Karpas-422 (cell line): ENCODE measurements around the gene PDE8B. TPM values are rescaled to one million over a fixed set of nuclear protein-coding genes. Genes with fewer than 3 reads are reported as not detected.

Experiments used
- DNase-seq: peaks from one replicate; pipeline ENCODE4 v3.0.0-alpha.2; 2015
- H2AFZ ChIP-seq: fragments of 200-600 bp; sonication (generic); 2 replicates; pipeline ENCODE4 v1.6.1; 2014; ENCODE audit warnings: antibody characterized with exemption, low read length, mixed read lengths
- H3K27ac ChIP-seq: fragments of 200-600 bp; sonication (generic); 2 replicates; pipeline ENCODE4 v1.5.1; 2014; ENCODE audit warnings: mild to moderate bottlenecking, low read length, moderate library complexity
- H3K27me3 ChIP-seq: fragments of 200-600 bp; sonication (generic); 2 replicates; pipeline ENCODE4 v1.6.1; 2014; ENCODE audit warnings: low read length, mixed read lengths
- H3K36me3 ChIP-seq: fragments of 200-600 bp; sonication (generic); 2 replicates; pipeline ENCODE4 v1.6.1; 2014; ENCODE audit warnings: low read length, mixed read lengths; ENCODE audit not compliant: insufficient read depth
- H3K4me1 ChIP-seq: fragments of 200-600 bp; sonication (generic); 2 replicates; pipeline ENCODE4 v1.6.1; 2014; ENCODE audit warnings: mild to moderate bottlenecking, low read length, mixed read lengths
- H3K4me2 ChIP-seq: fragments of 200-600 bp; sonication (generic); 2 replicates; pipeline ENCODE4 v1.6.1; 2014; ENCODE audit warnings: low read length, low read depth, mild to moderate bottlenecking; ENCODE audit not compliant: poor library complexity, severe bottlenecking
- H3K4me3 ChIP-seq: fragments of 200-600 bp; sonication (generic); 2 replicates; pipeline ENCODE4 v1.5.1; 2014; ENCODE audit warnings: mild to moderate bottlenecking, antibody characterized with exemption, low read length, mixed read lengths
- H3K79me2 ChIP-seq: fragments of 200-600 bp; sonication (generic); 2 replicates; pipeline ENCODE4 v1.6.1; 2014; ENCODE audit warnings: mild to moderate bottlenecking, low read length, mixed read lengths
- H3K9ac ChIP-seq: fragments of 200-600 bp; sonication (generic); 2 replicates; pipeline ENCODE4 v1.6.0; 2014; ENCODE audit warnings: low read length
- H3K9me2 ChIP-seq: fragments of 200-600 bp; sonication (generic), shearing (Covaris generic); replicated peaks from 2 replicates; pipeline ENCODE4 v1.6.0; 2014; ENCODE audit warnings: mild to moderate bottlenecking, low read length, moderate library complexity; ENCODE audit not compliant: insufficient read depth
- H3K9me3 ChIP-seq: fragments of 300-700, 200-600 bp; sonication (generic); 2 replicates; pipeline ENCODE4 v1.6.1; 2014; ENCODE audit warnings: low read length, mixed read lengths
- H4K20me1 ChIP-seq: fragments of 200-600 bp; sonication (generic); 2 replicates; pipeline ENCODE4 v1.6.1; 2014; ENCODE audit warnings: mild to moderate bottlenecking, antibody characterized with exemption, low read length, low read depth; ENCODE audit not compliant: insufficient read depth
- total RNA-seq: library from RNA; depleted of rRNA; stranded (reverse); fragments of >200 nt; shearing (Covaris generic); gene quantifications from 2 replicates; pipeline ENCODE4 v1.2.3, GENCODE V29; 2014; ENCODE audit warnings: low replicate concordance

PDE8B gene
- total RNA-seq, 1 experiment from 2014 or later, result 0.15 TPM

DNA sequence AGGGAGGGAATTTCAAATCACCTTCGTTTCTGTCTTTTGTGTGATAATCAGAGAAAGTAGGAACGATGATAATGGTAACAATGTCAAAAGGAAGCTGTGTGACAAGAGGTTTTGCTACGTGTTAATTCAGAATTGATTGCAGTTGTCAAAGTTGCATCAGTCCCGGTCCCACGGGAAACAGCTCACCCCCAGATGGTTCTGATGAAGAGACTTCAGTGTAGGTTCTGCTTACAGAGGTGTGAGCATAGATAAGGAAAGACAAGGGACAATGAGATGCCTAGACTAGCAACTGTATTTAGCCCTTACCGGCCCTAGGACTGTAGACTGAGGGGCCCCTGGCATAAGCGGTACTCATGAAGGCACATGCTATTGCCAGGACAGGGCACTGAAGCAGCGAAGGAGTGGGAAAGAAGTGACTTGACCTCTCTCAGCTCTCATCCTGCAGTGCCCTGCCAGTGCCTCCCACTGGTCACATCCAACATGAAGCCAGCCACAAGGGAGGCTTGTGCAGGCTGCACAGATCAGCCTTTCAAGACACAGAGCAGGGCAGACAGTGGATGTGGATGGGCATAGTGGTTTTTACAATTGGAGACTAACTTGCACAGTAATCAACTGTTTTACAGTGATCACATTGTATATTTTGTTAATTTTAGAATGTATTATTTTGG lies 21.1 kb downstream of the PDE8B start:
- H3K9me2 ChIP-seq, result no peaks in the 10 kb centered on the region
- H3K4me3 ChIP-seq, result no peak overlapping the region
- H3K4me2 ChIP-seq, result peak overlapping the region; percentile 39
- H3K27me3 ChIP-seq, result no peaks in the 10 kb centered on the region
- no peaks in the 10 kb centered on the region for H3K9me3 ChIP-seq
- no peak overlapping the region for H3K27ac ChIP-seq
- no peaks in the 10 kb centered on the region for H3K36me3 ChIP-seq
- no peak for DNase-seq
- no peak overlapping the region for H3K9ac ChIP-seq
- H3K79me2 ChIP-seq, result no peaks in the 10 kb centered on the region
- peak overlapping the region; percentile 66; the same call in 1 of the 2 replicates for H2AFZ ChIP-seq
- peaks cover 10% of the 10 kb centered on the region for H3K4me1 ChIP-seq
- H4K20me1 ChIP-seq, result no peaks in the 10 kb centered on the region

DNA sequence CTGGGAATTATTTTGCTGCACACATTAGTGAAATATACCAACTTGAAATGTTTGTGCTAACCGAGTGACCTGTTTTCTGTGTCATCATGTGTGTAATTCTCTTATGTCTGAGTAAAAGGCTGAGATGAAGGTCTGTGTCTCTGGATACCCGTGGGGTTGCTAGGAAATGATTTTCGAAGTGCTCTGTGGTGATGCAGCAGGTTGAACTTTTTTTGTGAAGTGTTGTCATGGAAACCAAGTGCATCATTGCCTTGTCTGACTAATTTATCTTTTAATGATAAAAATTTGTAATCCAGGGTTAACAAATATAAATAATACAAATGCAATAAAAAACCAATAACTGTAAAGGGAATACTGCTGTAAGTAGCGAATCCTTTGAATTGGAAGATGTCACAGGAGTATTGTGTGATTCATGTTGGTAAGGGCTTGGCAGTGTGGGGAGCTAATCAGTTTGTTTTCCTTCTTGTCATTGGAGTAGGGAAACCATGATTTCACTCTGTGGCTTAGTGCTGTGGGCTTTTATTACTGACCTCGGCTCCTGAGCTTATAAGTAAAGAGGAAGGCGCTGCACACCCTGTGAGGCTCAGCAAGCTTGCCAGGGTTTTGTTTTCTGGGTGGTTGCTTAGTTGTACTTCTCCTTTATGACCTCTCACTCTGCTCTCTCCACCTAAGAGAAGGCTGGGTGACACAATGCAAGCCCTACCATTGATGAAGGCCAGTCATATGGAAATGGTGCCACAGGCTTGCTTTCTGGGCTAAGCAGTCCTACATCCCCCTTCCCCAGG lies 22.3 kb downstream of the PDE8B start:
- Histone ChIP-seq H3K4me2 (no peak overlapping the region), H3K4me3 (no peak overlapping the region), H3K36me3 (no peaks in the 10 kb centered on the region), H3K27me3 (no peaks in the 10 kb centered on the region), H3K4me1 (peaks cover 10% of the 10 kb centered on the region), H3K79me2 (no peaks in the 10 kb centered on the region), H3K9me2 (no peaks in the 10 kb centered on the region), H2AFZ (no peak overlapping the region), H3K9me3 (no peaks in the 10 kb centered on the region), H3K27ac (no peak overlapping the region), H4K20me1 (no peaks in the 10 kb centered on the region), H3K9ac (no peak overlapping the region)
- DNase-seq, result peak; percentile 49

- H3K79me2 ChIP-seq, result no peaks in the 10 kb centered on the region
- no peak overlapping the region for H3K4me2 ChIP-seq
- H4K20me1 ChIP-seq, result no peaks in the 10 kb centered on the region
- H3K9ac ChIP-seq, result no peak overlapping the region
- H3K9me3 ChIP-seq, result no peaks in the 10 kb centered on the region
- H3K36me3 ChIP-seq, result no peaks in the 10 kb centered on the region
- no peak overlapping the region for H3K27ac ChIP-seq
- H3K4me1 ChIP-seq, result peaks cover 6% of the 10 kb centered on the region
- no peaks in the 10 kb centered on the region for H3K9me2 ChIP-seq
- DNase-seq, result no peak
- H3K4me3 ChIP-seq, result no peak overlapping the region
- no peaks in the 10 kb centered on the region for H3K27me3 ChIP-seq
- H2AFZ ChIP-seq, result no peak overlapping the region
These were observed 25.6 kb downstream of the PDE8B start for GRCh38 chr5:77235846-77236721.

- Histone ChIP-seq H3K27me3 (no peaks in the 10 kb centered on the region), H3K4me3 (no peak overlapping the region), H4K20me1 (no peaks in the 10 kb centered on the region), H3K9me3 (no peaks in the 10 kb centered on the region), H3K79me2 (no peaks in the 10 kb centered on the region), H3K27ac (no peak overlapping the region), H3K4me2 (no peak overlapping the region), H3K9ac (no peak overlapping the region), H3K9me2 (no peaks in the 10 kb centered on the region), H2AFZ (no peak overlapping the region), H3K36me3 (no peaks in the 10 kb centered on the region), H3K4me1 (no peaks in the 10 kb centered on the region)
- peak; percentile 67 for DNase-seq
These were observed 28.8 kb downstream of the PDE8B start for GRCh38 chr5:77239126-77239741.

DNA sequence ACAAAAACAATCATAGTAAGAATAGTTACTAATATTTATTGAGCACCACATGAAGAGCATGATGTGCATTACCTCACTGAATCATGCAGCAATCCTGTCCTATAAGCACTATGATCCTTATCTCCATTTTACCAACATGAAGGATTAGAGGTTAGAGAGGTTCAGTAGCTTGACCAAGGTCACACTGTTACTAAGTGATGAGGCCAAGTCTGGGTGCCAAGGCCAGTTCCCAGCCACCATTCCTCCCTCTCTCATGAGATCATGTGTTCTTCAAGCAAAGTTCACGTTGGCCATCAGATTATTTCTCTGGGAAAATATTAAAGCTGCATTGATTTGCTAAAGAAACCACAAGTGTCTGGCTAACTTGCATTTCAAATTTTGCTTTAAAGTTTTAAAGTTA lies 31.0 kb downstream of the PDE8B start:
- Histone ChIP-seq H2AFZ (no peak overlapping the region), H3K4me2 (no peak overlapping the region), H3K9me2 (no peaks in the 10 kb centered on the region), H4K20me1 (no peaks in the 10 kb centered on the region), H3K36me3 (no peaks in the 10 kb centered on the region), H3K4me1 (no peaks in the 10 kb centered on the region), H3K9ac (no peak overlapping the region), H3K79me2 (no peaks in the 10 kb centered on the region), H3K27me3 (no peaks in the 10 kb centered on the region), H3K4me3 (no peak overlapping the region), H3K9me3 (no peaks in the 10 kb centered on the region), H3K27ac (no peak overlapping the region)
- no peak for DNase-seq

DNA sequence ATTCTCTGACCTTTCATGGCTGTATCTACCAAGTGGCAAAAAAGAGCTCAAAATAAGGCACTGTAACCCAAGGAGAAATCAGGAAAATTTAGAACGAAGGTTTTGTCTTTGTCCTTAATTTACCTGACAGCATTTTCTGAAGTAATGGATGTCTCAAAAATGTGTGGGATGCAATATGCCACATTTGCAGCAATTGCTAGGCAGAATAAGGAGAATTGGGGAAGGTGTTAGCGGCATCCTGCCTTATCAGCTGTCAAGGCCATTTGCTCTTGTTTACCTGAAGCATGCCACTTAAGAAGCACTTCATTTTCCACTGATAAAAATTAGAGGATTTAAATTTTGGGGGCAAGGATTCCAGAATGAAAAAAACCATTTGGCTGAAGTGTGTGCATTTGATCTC lies 39.0 kb downstream of the PDE8B start:
- H3K9ac ChIP-seq, result no peak overlapping the region
- no peaks in the 10 kb centered on the region for H3K9me3 ChIP-seq
- DNase-seq, result no peak
- H3K36me3 ChIP-seq, result no peaks in the 10 kb centered on the region
- H2AFZ ChIP-seq, result no peak overlapping the region
- H3K79me2 ChIP-seq, result no peaks in the 10 kb centered on the region
- no peaks in the 10 kb centered on the region for H4K20me1 ChIP-seq
- no peak overlapping the region for H3K4me3 ChIP-seq
- no peaks in the 10 kb centered on the region for H3K4me1 ChIP-seq
- H3K9me2 ChIP-seq, result no peaks in the 10 kb centered on the region
- no peaks in the 10 kb centered on the region for H3K27me3 ChIP-seq
- H3K4me2 ChIP-seq, result no peak overlapping the region
- no peak overlapping the region for H3K27ac ChIP-seq

DNA sequence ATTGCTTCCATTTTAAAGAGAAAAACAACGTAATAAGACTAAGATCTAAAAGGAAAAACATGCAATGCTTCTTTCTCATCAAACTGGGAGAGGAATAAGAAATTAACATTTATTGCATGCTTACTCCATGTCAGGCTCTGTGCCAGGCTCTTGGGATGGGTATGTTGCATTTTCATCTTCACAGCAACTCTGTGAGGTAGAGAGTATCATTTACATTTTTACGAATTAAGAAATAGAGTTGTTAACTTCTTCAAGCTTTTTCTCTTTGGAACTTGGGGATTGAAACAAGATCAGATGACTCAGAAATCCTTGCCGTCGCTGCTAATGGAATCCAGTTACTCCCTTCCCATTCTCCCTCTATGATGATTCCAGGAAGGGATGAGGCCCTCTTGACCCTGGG lies 39.5 kb downstream of the PDE8B start:
- Histone ChIP-seq H3K9me3 (no peaks in the 10 kb centered on the region), H3K4me2 (no peak overlapping the region), H3K9me2 (no peaks in the 10 kb centered on the region), H3K4me1 (no peaks in the 10 kb centered on the region), H3K27ac (no peak overlapping the region), H3K9ac (no peak overlapping the region), H2AFZ (no peak overlapping the region), H3K27me3 (no peaks in the 10 kb centered on the region), H3K36me3 (no peaks in the 10 kb centered on the region), H3K4me3 (no peak overlapping the region), H3K79me2 (no peaks in the 10 kb centered on the region), H4K20me1 (no peaks in the 10 kb centered on the region)
- no peak for DNase-seq
